GM06990 (cell line): ENCODE data around the gene MAGI1.

ENCODE experiments used
- DNase-seq: peaks from one replicate; pipeline ENCODE4 v3.0.0-alpha.2; 2011; ENCODE audit not compliant: insufficient read length; ENCODE audit errors: extremely low read depth
- H3K27me3 ChIP-seq: replicated peaks from 2 replicates; pipeline ENCODE4 v1.6.0; 2011; ENCODE audit warnings: low read length; ENCODE audit not compliant: control insufficient read depth, insufficient read depth
- H3K36me3 ChIP-seq: 2 replicates; pipeline ENCODE4 v1.5.1; 2011; ENCODE audit warnings: low read length; ENCODE audit not compliant: control insufficient read depth, insufficient read depth
- H3K4me3 ChIP-seq: replicated peaks from 2 replicates; pipeline ENCODE4 v1.5.1; 2011; ENCODE audit warnings: low read depth, mild to moderate bottlenecking, control low read depth, low read length
- TF ChIP-seq, protein P1 (sequence below): IDR thresholded peaks from 2 replicates; pipeline ENCODE4 v1.5.1; 2011; ENCODE audit warnings: low read length, control low read depth, mild to moderate bottlenecking, inconsistent platforms; ENCODE audit not compliant: insufficient read depth, poor library complexity, severe bottlenecking

The MAGI1 gene

DNA sequence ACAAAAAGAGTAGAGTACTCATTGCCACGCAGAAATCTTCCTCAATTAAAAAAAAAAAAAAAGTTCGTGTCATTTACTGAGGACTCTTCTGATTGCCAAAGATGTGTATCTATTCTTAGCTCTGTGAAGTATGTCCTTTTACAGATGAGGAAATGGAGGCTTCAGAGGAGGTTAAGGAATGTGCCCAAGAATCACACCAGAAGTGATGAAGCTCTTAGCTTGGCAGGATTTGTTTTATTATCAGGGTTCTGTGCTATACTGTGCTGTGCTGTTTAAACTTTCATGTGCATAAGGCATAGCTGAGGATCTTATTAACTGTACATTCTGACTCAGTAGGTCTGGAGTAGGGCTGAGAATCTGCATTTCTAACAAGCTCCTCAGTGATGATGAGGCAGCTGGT lies 685.8 kb downstream of the MAGI1 start:
- TF ChIP-seq, protein P1, sequence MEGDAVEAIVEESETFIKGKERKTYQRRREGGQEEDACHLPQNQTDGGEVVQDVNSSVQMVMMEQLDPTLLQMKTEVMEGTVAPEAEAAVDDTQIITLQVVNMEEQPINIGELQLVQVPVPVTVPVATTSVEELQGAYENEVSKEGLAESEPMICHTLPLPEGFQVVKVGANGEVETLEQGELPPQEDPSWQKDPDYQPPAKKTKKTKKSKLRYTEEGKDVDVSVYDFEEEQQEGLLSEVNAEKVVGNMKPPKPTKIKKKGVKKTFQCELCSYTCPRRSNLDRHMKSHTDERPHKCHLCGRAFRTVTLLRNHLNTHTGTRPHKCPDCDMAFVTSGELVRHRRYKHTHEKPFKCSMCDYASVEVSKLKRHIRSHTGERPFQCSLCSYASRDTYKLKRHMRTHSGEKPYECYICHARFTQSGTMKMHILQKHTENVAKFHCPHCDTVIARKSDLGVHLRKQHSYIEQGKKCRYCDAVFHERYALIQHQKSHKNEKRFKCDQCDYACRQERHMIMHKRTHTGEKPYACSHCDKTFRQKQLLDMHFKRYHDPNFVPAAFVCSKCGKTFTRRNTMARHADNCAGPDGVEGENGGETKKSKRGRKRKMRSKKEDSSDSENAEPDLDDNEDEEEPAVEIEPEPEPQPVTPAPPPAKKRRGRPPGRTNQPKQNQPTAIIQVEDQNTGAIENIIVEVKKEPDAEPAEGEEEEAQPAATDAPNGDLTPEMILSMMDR: no peak
- H3K27me3 ChIP-seq: no peaks in the 10 kb centered on the region
- H3K4me3 ChIP-seq: no peak overlapping the region
- DNase-seq: no peak
- H3K36me3 ChIP-seq: no peaks in the 10 kb centered on the region

DNA sequence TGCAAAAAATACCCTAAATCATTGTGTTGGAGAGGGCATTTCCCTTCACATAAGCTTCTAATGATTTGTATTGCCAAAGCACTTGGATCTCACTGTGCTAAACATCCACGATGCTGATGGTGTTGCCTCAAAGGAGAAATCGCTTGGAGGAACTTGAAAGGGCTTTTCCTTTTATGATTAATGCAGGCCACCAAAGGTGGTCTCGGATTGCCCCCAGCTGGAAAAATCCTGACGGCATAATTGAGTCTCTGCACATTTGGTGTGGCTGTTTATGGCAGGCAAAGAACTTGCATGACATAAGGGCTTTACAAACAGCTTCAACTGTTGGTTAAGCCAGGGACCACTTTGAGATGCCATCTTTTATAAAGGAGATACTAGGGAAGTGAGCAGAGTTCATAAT lies 687.0 kb downstream of the MAGI1 start:
- Histone ChIP-seq H3K27me3 (no peaks in the 10 kb centered on the region), H3K4me3 (no peak overlapping the region), H3K36me3 (no peaks in the 10 kb centered on the region)
- TF ChIP-seq, protein P1: no peak
- no peak for DNase-seq

DNA sequence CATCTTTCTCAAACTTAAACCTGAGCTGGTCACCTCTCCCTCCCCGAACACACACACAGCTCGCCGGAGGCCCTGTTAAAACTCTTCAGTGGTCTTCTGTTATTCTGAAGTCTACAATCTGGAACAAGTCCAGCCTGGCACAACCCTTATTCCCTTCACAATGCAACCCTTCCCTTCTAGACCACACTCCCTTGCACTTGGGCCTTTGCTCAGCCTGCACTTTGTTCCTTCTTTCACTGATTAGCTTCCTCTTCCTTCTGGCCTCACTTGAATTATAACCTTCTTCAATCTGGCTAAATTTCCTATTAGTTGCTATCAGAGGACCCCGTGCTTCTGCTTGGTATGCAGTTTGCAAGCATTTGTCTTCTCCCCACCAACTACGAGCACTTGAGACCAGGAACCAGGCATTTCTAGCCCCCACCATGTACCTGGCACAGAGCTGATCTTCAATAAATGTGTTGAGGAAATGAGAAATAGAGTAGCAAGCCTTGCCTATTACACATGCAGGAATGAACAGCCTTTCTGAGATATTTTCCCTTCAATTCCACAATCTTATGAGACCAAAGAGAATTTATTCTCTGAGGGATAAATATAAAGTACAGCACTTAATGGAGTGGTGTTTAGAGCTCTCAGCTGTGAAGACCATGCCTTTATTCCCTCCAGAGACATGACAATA lies 687.8 kb downstream of the MAGI1 start:
- TF ChIP-seq, protein P1: no peak

DNA sequence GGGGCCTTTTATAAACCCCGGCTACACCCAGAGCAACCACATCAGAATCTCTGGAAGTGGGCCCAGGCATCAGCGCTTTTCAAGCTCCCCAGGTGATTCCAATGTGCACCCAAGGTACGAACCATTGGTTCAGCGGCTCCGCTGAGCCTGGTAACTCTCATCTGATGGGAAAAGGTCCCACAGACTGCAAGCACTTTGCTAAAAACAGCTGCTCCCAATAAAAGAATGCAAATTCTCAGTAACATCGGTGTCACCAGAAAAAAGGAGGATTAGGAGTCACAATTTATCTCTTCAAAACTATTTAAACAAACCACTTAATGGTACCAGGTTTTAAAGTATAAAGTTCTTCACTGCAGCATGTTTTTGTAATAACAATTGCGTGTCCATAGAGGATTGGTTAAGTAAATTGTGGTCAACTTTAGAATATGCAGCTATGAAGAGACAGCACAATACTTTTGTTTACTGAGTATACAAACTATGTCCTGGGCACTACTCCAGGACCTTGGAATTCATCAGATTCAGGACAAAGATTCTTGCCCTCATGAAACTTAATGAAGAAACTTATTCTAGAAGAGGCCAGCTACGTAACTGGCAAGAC lies 690.2 kb downstream of the MAGI1 start:
- no peaks in the 10 kb centered on the region for H3K36me3 ChIP-seq
- H3K27me3 ChIP-seq: no peaks in the 10 kb centered on the region
- DNase-seq: no peak
- TF ChIP-seq, protein P1: no peak
- no peak overlapping the region for H3K4me3 ChIP-seq

More for the DNA sequence above, 687.8 kb downstream of the MAGI1 start:
- no peaks in the 10 kb centered on the region for H3K27me3 ChIP-seq
- no peak for DNase-seq
- no peaks in the 10 kb centered on the region for H3K36me3 ChIP-seq
- H3K4me3 ChIP-seq: no peak overlapping the region

DNA sequence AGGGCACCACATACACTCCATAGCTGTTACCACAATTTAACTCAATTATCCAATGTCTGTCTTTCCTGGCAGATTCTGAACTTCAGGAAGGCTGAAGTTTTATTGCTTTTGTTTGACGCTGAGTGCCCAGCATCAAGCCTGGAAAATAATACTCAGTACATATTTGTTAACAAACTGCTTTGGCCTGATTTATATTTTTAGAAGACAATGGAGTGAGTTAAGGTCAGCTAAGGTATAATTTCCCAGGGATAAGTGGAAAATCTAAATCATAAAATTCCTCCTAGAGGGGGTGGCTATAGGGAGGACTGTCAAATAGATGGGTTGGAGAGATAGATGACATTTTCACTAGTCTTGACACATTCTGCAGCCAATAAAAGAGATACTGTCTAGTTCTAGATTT lies 691.6 kb downstream of the MAGI1 start:
- DNase-seq: no peak
- Histone ChIP-seq H3K36me3 (no peaks in the 10 kb centered on the region), H3K27me3 (no peaks in the 10 kb centered on the region), H3K4me3 (no peak overlapping the region)
- TF ChIP-seq, protein P1: no peak
